ENCODE results near the gene ARSI. TPM values are rescaled to one million over a fixed set of nuclear protein-coding genes. Genes with fewer than 3 reads are reported as not detected.

The ARSI gene
- total RNA-seq, 1 donor from 2014 or later = 3.5 TPM

DNA sequence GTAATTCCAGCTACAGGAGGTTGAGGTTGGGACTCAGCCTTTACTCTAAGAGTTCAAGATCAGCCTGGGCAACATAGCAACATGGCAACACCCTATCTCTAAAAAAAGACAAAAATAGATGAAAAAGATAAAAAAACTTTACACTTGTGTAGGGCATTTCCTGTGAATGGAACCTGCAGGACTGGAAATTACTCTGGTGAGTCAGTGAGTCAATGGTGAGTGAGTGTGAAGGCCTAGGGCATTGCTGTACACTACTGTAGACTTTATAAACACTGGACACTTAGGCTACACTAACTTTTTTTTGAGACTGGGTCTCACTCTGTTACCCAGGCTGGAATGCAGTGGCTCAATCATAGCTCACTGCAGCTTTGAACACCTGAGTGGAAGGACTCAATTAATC, 19.5 kb upstream of the ARSI start:
- H3K27me3 ChIP-seq (ENCODE audit: low read depth) = no peaks in the 10 kb centered on the region
- no peak overlapping the region for H3K4me3 ChIP-seq
- H3K36me3 ChIP-seq = no peaks in the 10 kb centered on the region
- H3K27ac ChIP-seq = no peak overlapping the region
- H3K4me1 ChIP-seq = no peaks in the 10 kb centered on the region
- no peaks in the 10 kb centered on the region for H3K9me3 ChIP-seq
- ATAC-seq = no peak
- intact Hi-C loops (cut with DNase I) = no loop called here
- no peak for DNase-seq
- TF ChIP-seq, protein P1, sequence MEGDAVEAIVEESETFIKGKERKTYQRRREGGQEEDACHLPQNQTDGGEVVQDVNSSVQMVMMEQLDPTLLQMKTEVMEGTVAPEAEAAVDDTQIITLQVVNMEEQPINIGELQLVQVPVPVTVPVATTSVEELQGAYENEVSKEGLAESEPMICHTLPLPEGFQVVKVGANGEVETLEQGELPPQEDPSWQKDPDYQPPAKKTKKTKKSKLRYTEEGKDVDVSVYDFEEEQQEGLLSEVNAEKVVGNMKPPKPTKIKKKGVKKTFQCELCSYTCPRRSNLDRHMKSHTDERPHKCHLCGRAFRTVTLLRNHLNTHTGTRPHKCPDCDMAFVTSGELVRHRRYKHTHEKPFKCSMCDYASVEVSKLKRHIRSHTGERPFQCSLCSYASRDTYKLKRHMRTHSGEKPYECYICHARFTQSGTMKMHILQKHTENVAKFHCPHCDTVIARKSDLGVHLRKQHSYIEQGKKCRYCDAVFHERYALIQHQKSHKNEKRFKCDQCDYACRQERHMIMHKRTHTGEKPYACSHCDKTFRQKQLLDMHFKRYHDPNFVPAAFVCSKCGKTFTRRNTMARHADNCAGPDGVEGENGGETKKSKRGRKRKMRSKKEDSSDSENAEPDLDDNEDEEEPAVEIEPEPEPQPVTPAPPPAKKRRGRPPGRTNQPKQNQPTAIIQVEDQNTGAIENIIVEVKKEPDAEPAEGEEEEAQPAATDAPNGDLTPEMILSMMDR (IDR thresholded peaks at IDR 0.05) = no peak

DNA sequence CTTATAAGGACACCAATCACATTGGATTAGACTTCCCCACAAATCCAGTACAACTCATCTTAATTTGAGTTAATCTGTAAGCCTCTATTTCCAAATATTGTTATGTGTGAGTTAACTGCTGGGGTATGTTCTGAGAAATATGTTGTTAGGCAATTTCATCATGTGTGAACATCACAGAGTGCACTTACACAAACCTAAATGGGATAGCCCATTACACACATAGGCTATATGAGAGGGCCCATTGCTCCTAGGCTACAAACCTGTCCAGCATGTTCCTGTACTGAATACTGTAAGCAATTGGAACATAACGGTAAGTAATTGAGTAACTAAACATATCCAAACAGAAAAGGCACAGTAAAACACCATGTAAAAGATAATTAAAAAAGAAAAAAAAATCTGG, 19.1 kb upstream of the ARSI start:
- no peak for DNase-seq
- Histone ChIP-seq H3K27me3 (ENCODE audit: low read depth) (no peaks in the 10 kb centered on the region), H3K4me1 (no peaks in the 10 kb centered on the region), H3K4me3 (no peak overlapping the region), H3K9me3 (no peaks in the 10 kb centered on the region), H3K27ac (no peak overlapping the region), H3K36me3 (no peaks in the 10 kb centered on the region)
- ATAC-seq = no peak
- TF ChIP-seq, protein P1 (IDR thresholded peaks at IDR 0.05) = no peak
- intact Hi-C loops (cut with DNase I) = no loop called here

DNA sequence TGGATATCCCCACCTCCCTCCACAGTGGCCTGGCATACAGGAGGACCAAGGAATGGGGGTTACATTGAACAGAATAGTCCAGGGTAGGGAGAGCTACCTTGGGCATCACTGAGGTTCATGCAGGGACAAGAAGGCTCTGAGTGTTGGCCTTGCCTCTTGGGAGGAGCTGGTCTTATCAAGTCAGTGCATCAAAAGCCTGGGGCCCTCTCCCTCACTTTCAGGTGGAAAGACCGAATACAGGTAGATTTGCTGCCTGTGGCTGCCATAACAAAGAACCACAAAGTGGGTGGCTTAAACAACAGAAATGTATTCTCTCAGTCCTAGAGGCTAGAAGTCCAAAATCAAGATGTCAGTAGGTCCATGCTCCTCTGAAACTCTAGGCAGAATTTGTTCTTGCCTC, 18.5 kb upstream of the ARSI start:
- no peak for DNase-seq
- TF ChIP-seq, protein P1 (IDR thresholded peaks at IDR 0.05) = no peak
- Histone ChIP-seq H3K27ac (no peak overlapping the region), H3K4me1 (no peaks in the 10 kb centered on the region), H3K9me3 (no peaks in the 10 kb centered on the region), H3K27me3 (ENCODE audit: low read depth) (no peaks in the 10 kb centered on the region), H3K4me3 (no peak overlapping the region), H3K36me3 (no peaks in the 10 kb centered on the region)
- intact Hi-C loops (cut with DNase I) = no loop called here
- no peak for ATAC-seq

DNA sequence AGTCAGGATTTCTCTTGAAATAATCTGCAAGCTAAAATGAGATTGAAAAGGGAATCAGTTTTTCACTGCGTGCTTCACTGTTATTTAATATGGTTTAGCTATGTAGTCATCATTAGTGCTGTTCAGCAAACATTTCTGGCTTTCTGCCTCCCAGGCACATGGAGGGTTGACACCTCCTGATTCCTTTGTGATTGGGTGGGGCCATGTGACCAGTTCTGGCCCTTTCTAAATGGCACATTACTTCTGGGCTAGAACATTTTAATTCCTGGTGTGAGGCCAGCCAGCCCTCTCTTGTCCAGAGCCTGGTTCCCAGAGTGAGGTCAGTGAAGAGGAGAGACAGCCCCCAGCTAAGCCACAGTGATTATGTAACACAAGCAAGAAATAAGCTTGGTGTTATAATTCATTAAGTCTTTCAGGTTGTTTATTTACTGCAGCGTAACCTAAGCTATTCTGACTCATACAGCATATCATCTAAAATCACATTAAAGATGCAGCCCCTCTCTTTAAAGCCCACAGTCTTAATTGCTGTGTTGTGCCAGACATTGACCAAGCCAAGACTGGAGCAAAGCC, 17.4 kb upstream of the ARSI start:
- DNase-seq (no peak), ATAC-seq (peak; percentile 65 to 75)
- Histone ChIP-seq H3K36me3 (no peaks in the 10 kb centered on the region), H3K9me3 (no peaks in the 10 kb centered on the region), H3K4me1 (no peaks in the 10 kb centered on the region), H3K4me3 (no peak overlapping the region), H3K27ac (peak overlapping the region; percentile 25), H3K27me3 (ENCODE audit: low read depth) (no peaks in the 10 kb centered on the region)
- intact Hi-C loops (cut with DNase I) = no loop called here
- TF ChIP-seq, protein P1 (IDR thresholded peaks at IDR 0.05) = no peak

GRCh38 chr5:150319484-150319790, 16.7 kb upstream of the ARSI start:
- no peak for ATAC-seq
- no peaks in the 10 kb centered on the region for H3K9me3 ChIP-seq
- no peaks in the 10 kb centered on the region for H3K27me3 ChIP-seq (ENCODE audit: low read depth)
- intact Hi-C loops (cut with DNase I) = no loop called here
- DNase-seq = no peak
- no peak overlapping the region for H3K27ac ChIP-seq
- TF ChIP-seq, protein P1 (IDR thresholded peaks at IDR 0.05) = no peak
- no peak overlapping the region for H3K4me3 ChIP-seq
- H3K36me3 ChIP-seq = no peaks in the 10 kb centered on the region
- H3K4me1 ChIP-seq = no peaks in the 10 kb centered on the region
